Measurements from ENCODE around the gene YES1. TPM values are rescaled to one million over a fixed set of nuclear protein-coding genes. Genes with fewer than 3 reads are reported as not detected.

The YES1 gene
- total and polyA plus RNA-seq, 2 of the 13 experiments (the other 11 are each of a cell fraction or from before 2014, with no cell fraction given) = 17.2 to 70.8 TPM

GRCh38 chr18:811892-812375 is at the start of gene YES1 (continued):
- TF ChIP-seq ZNF510 (CRISPR knock-in tag; IDR thresholded peaks at IDR 0.05; ENCODE audit: low read depth) (no peak), BHLHE40 (IDR thresholded peaks at IDR 0.05; ENCODE audit: low read length) (no peak), PBX2 (CRISPR knock-in tag; IDR thresholded peaks at IDR 0.05) (no peak), CHCHD3 (CRISPR knock-in tag; IDR thresholded peaks at IDR 0.05) (no peak), PHF8 (CRISPR knock-in tag; IDR thresholded peaks at IDR 0.05) (peak; percentile 72), TFE3 (CRISPR knock-in tag; IDR thresholded peaks at IDR 0.05) (no peak), JUNB (CRISPR knock-in tag; IDR thresholded peaks at IDR 0.05; ENCODE audit: borderline replicate concordance) (no peak), ZNF10 (CRISPR knock-in tag; IDR thresholded peaks at IDR 0.05; ENCODE audit: borderline replicate concordance, low read depth) (no peak), ZNF501 (CRISPR knock-in tag; IDR thresholded peaks at IDR 0.05) (no peak), DDIT3 (CRISPR knock-in tag; IDR thresholded peaks at IDR 0.05) (no peak), ZKSCAN8 (CRISPR knock-in tag; IDR thresholded peaks at IDR 0.05; ENCODE audit: borderline replicate concordance) (no peak), RBFOX2 (IDR thresholded peaks at IDR 0.05; ENCODE audit: low read depth, low read length) (peak; percentile 82), ZNF574 (CRISPR knock-in tag; IDR thresholded peaks at IDR 0.05) (peak; percentile 20; the same call in 1 of the 2 replicates), ZNF558 (CRISPR knock-in tag; IDR thresholded peaks at IDR 0.05; ENCODE audit: borderline replicate concordance) (no peak), ETV6 (CRISPR knock-in tag; conservative IDR thresholded peaks at IDR 0.05) (no peak), HOMEZ (CRISPR knock-in tag; IDR thresholded peaks at IDR 0.05; ENCODE audit: low read depth) (no peak), RNF2 (conservative IDR thresholded peaks at IDR 0.05; ENCODE audit: low read depth) (no peak), ZNF512 (CRISPR knock-in tag; IDR thresholded peaks at IDR 0.05) (no peak), JARID2 (CRISPR knock-in tag; IDR thresholded peaks at IDR 0.05; ENCODE audit: insufficient replicate concordance) (no peak), MED1 (CRISPR knock-in tag; IDR thresholded peaks at IDR 0.05) (no peak; the same call in 1 of the 2 replicates), CCDC6 (CRISPR knock-in tag; IDR thresholded peaks at IDR 0.05) (no peak), TARDBP (CRISPR knock-in tag; IDR thresholded peaks at IDR 0.05) (no peak), ZZZ3 (CRISPR knock-in tag; IDR thresholded peaks at IDR 0.05; ENCODE audit: borderline replicate concordance) (no peak)

All from HepG2 (cell line).